Measurements from ENCODE around the gene DMBT1.

The DMBT1 gene

GRCh38 chr10:122669842-122670241, 109.3 kb downstream of the DMBT1 start:
- H3K4me3 ChIP-seq (ENCODE audit: low read depth, low read length), result no peak overlapping the region

GRCh38 chr10:122671355-122671754, 110.8 kb downstream of the DMBT1 start:
- TF ChIP-seq CTCF (IDR thresholded peaks at IDR 0.05; ENCODE audit: low read depth, low read length), result no peak
- no peak overlapping the region for H3K4me3 ChIP-seq (ENCODE audit: low read depth, low read length)

More at GRCh38 chr10:122669842-122670241, 109.3 kb downstream of the DMBT1 start:
- no peak for TF ChIP-seq CTCF (IDR thresholded peaks at IDR 0.05; ENCODE audit: low read depth, low read length)

- no peak overlapping the region for H3K4me3 ChIP-seq (ENCODE audit: low read depth, low read length)
- TF ChIP-seq CTCF (IDR thresholded peaks at IDR 0.05; ENCODE audit: low read depth, low read length), result no peak
Measured at GRCh38 chr10:122672655-122673054, 112.1 kb downstream of the DMBT1 start.

GRCh38 chr10:122673269-122673668, 112.7 kb downstream of the DMBT1 start:
- no peak for TF ChIP-seq CTCF (IDR thresholded peaks at IDR 0.05; ENCODE audit: low read depth, low read length)
- H3K4me3 ChIP-seq (ENCODE audit: low read depth, low read length), result no peak overlapping the region

- TF ChIP-seq CTCF (IDR thresholded peaks at IDR 0.05; ENCODE audit: low read depth, low read length), result no peak
- H3K4me3 ChIP-seq (ENCODE audit: low read depth, low read length), result no peak overlapping the region
Measured at GRCh38 chr10:122673731-122674130, 113.2 kb downstream of the DMBT1 start.

- no peak for TF ChIP-seq CTCF (IDR thresholded peaks at IDR 0.05; ENCODE audit: low read depth, low read length)
Measured at GRCh38 chr10:122674781-122675180, 114.2 kb downstream of the DMBT1 start.

GRCh38 chr10:122675278-122675677, 114.7 kb downstream of the DMBT1 start:
- TF ChIP-seq CTCF (IDR thresholded peaks at IDR 0.05; ENCODE audit: low read depth, low read length), result no peak

More at GRCh38 chr10:122674781-122675180, 114.2 kb downstream of the DMBT1 start:
- no peak overlapping the region for H3K4me3 ChIP-seq (ENCODE audit: low read depth, low read length)

More at GRCh38 chr10:122675278-122675677, 114.7 kb downstream of the DMBT1 start:
- no peak overlapping the region for H3K4me3 ChIP-seq (ENCODE audit: low read depth, low read length)
